ENCODE data around the gene ZNF273. TPM values are rescaled to one million over a fixed set of nuclear protein-coding genes. Genes with fewer than 3 reads are reported as not detected.

The ZNF273 gene
- total RNA-seq, 4 donors from 2014 or later = 2.7 to 8.3 (median 3.4) TPM

GRCh38 chr7:64873155-64873500 is 29.9 kb upstream of the ZNF273 start:
- Histone ChIP-seq H3K27me3 (peaks cover 0 to 18% (median 0%) of the 10 kb centered on the region in 4 donors), H3K4me3 (no peak overlapping the region), H3K4me1 (peaks cover 0 to 9% (median 8%) of the 10 kb centered on the region in 4 donors), H3K9me3 (no peaks in the 10 kb centered on the region), H3K27ac (replicated peaks in 1 of 4) (no peak overlapping the region), H3K36me3 (no peaks in the 10 kb centered on the region)
- DNase-seq (ENCODE audit: extremely low spot score) = peak; percentile 74
- intact Hi-C loops (cut with DNase I) = no loop called here
- no peak for TF ChIP-seq CTCF (IDR thresholded peaks at IDR 0.05)
- 97% methylated on average over 10 of the region's 10 CpGs for WGBS

DNA sequence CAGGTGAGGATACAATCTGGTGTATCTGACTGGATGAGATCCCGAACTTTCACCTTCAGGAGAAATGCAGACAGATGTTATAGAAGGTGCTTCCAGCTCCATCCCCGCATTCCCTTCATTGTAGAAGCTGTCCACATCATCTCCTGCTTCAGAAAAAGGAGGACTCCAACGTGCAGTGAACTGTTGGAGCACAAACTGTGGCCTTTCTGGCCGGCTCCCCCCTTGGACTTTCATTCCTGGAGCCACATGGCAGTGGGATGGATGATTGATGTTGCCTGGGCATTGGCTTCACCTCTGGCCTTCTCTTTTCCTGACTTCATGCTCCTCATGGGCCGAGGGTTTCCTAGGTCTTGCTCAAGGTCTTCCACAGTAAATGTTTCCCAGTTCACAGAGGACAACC is 29.6 kb upstream of the ZNF273 start:
- Histone ChIP-seq H3K36me3 (no peaks in the 10 kb centered on the region), H3K27ac (replicated peaks in 1 of 4) (no peak overlapping the region), H3K9me3 (no peaks in the 10 kb centered on the region), H3K27me3 (peaks cover 0 to 18% (median 0%) of the 10 kb centered on the region in 4 donors), H3K4me1 (peaks cover 0 to 9% (median 8%) of the 10 kb centered on the region in 4 donors), H3K4me3 (no peak overlapping the region)
- TF ChIP-seq POLR2A (IDR thresholded peaks at IDR 0.05; ENCODE audit: low read depth) = no peak
- TF ChIP-seq POLR2AphosphoS5 (IDR thresholded peaks at IDR 0.05) = no peak
- 79% methylated on average over 5 of the region's 5 CpGs for WGBS
- intact Hi-C loops (cut with DNase I) = no loop called here
- DNase-seq (ENCODE audit: extremely low spot score) = peak; percentile 50

DNA sequence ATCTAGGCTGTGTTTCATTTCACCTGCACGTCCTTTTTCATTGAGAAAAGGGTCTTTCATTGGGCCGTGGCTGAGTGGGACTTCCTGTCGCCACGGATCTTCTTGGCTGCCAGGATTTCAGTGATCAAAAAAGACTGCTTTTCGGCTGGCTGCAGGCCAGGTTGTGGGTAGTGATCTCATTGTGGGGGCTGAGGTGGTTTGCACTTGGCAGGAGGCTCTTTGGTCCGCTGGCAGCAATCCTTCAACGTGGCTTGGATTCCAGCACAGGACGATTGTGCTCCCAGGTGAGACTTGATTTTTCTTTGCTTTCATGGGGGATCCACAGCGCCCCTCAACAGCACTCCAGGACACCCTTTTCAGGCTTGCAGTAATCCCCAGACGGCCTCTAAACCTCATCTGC is 29.0 kb upstream of the ZNF273 start:
- peak; percentile 60 for DNase-seq (ENCODE audit: extremely low spot score)
- Histone ChIP-seq H3K27ac (replicated peaks in 1 of 4) (no peak overlapping the region), H3K4me3 (no peak overlapping the region), H3K4me1 (peaks cover 0 to 9% (median 8%) of the 10 kb centered on the region in 4 donors), H3K36me3 (no peaks in the 10 kb centered on the region), H3K9me3 (no peaks in the 10 kb centered on the region), H3K27me3 (peaks cover 0 to 18% (median 0%) of the 10 kb centered on the region in 4 donors)
- 72% methylated on average over 10 of the region's 10 CpGs for WGBS
- intact Hi-C loops (cut with DNase I) = no loop called here
- TF ChIP-seq EP300 (IDR thresholded peaks at IDR 0.05) = no peak

GRCh38 chr7:64874562-64875250 is 28.4 kb upstream of the ZNF273 start:
- peaks cover 0 to 9% (median 8%) of the 10 kb centered on the region in 4 donors for H3K4me1 ChIP-seq
- 93% methylated on average over 5 of the region's 23 CpGs for WGBS
- peak; percentile 70 for DNase-seq (ENCODE audit: extremely low spot score)
- H3K4me3 ChIP-seq = no peak overlapping the region
- peaks cover 0 to 12% (median 0%) of the 10 kb centered on the region in 4 donors for H3K27me3 ChIP-seq
- no peaks in the 10 kb centered on the region for H3K9me3 ChIP-seq
- H3K36me3 ChIP-seq = no peaks in the 10 kb centered on the region
- TF ChIP-seq POLR2A (IDR thresholded peaks at IDR 0.05; ENCODE audit: low read depth) (no peak), CTCF (IDR thresholded peaks at IDR 0.05) (no peak), POLR2AphosphoS5 (IDR thresholded peaks at IDR 0.05) (no peak), EP300 (IDR thresholded peaks at IDR 0.05) (no peak)
- H3K27ac ChIP-seq (replicated peaks in 1 of 4) = no peak overlapping the region
- intact Hi-C loops (cut with DNase I) = no loop called here

GRCh38 chr7:64875258-64875657 is 27.8 kb upstream of the ZNF273 start:
- Histone ChIP-seq H3K27ac (replicated peaks in 1 of 4) (no peak overlapping the region), H3K4me1 (peaks cover 0 to 9% (median 8%) of the 10 kb centered on the region in 4 donors), H3K27me3 (peaks cover 0 to 10% (median 0%) of the 10 kb centered on the region in 4 donors), H3K4me3 (no peak overlapping the region), H3K9me3 (no peaks in the 10 kb centered on the region), H3K36me3 (no peaks in the 10 kb centered on the region)
- DNase-seq (ENCODE audit: extremely low spot score) = peak; percentile 66
- TF ChIP-seq POLR2AphosphoS5 (IDR thresholded peaks at IDR 0.05) (no peak), CTCF (IDR thresholded peaks at IDR 0.05) (no peak), EP300 (IDR thresholded peaks at IDR 0.05) (no peak), POLR2A (IDR thresholded peaks at IDR 0.05; ENCODE audit: low read depth) (no peak)
- whole genome bisulfite sequencing = 92% methylated on average over 18 of the region's 18 CpGs
- intact Hi-C loops (cut with DNase I) = no loop called here
